HG02678 (cell line): ENCODE data around the gene SF3B3.

Experiments used
- ATAC-seq: cut with Tn5 transposase; IDR thresholded peaks from one replicate; pipeline ENCODE4 v1.9.1; 2021; ENCODE audit warnings: mild to moderate bottlenecking, moderate library complexity; ENCODE audit not compliant: unreplicated experiment

Gene SF3B3

GRCh38 chr16:70561623-70562022 is 38.0 kb downstream of the SF3B3 start:
- ATAC-seq = no peak

GRCh38 chr16:70563636-70564035 is 40.0 kb downstream of the SF3B3 start:
- no peak for ATAC-seq

GRCh38 chr16:70565053-70565452 is 41.4 kb downstream of the SF3B3 start:
- ATAC-seq = no peak

GRCh38 chr16:70568601-70569237 is 45.1 kb downstream of the SF3B3 start:
- no peak for ATAC-seq

GRCh38 chr16:70569752-70570151 is 46.1 kb downstream of the SF3B3 start:
- ATAC-seq = no peak

GRCh38 chr16:70570967-70571570 is 47.5 kb downstream of the SF3B3 start:
- no peak for ATAC-seq

- ATAC-seq = no peak
Observed at GRCh38 chr16:70571623-70572022, 48.0 kb downstream of the SF3B3 start.

- no peak for ATAC-seq
Observed at GRCh38 chr16:70572050-70572925, 48.7 kb downstream of the SF3B3 start.

- no peak for ATAC-seq
Observed at GRCh38 chr16:70572926-70573270, 49.3 kb downstream of the SF3B3 start.

GRCh38 chr16:70573451-70574121 is 50.0 kb downstream of the SF3B3 start:
- no peak for ATAC-seq

- ATAC-seq = no peak
Observed at GRCh38 chr16:70574595-70575271, 51.1 kb downstream of the SF3B3 start.

GRCh38 chr16:70575376-70575775 is 51.8 kb downstream of the SF3B3 start:
- no peak for ATAC-seq

GRCh38 chr16:70576431-70577255 is 53.0 kb downstream of the SF3B3 start:
- ATAC-seq = peak; percentile 84

- ATAC-seq = no peak
Observed at GRCh38 chr16:70577256-70577698, 53.7 kb downstream of the SF3B3 start.

GRCh38 chr16:70578035-70578434 is 54.4 kb downstream of the SF3B3 start:
- ATAC-seq = no peak

GRCh38 chr16:70579248-70579647 is 55.6 kb downstream of the SF3B3 start:
- no peak for ATAC-seq

- ATAC-seq = no peak
Observed at GRCh38 chr16:70579648-70580630, 56.3 kb downstream of the SF3B3 start.

- no peak for ATAC-seq
Observed at GRCh38 chr16:70582280-70582978, 58.8 kb downstream of the SF3B3 start.
